BE2C (cell line): ENCODE data around the gene CRB1.

Source experiments
- DNase-seq: peaks from one replicate; pipeline ENCODE4 v3.0.0-alpha.2; 2020
- H3K27me3 ChIP-seq: fragments of 250-450 bp; sonication (Bioruptor Pico); 2 replicates; pipeline ENCODE4 v1.5.1; 2020; ENCODE audit warnings: mild to moderate bottlenecking
- H3K36me3 ChIP-seq: fragments of 250-450 bp; sonication (Bioruptor Pico); 2 replicates; pipeline ENCODE4 v1.5.1; 2020; ENCODE audit warnings: mild to moderate bottlenecking
- H3K4me1 ChIP-seq: fragments of 250-450 bp; sonication (Bioruptor Pico); 2 replicates; pipeline ENCODE4 v1.5.1; 2020
- H3K4me3 ChIP-seq: 2 replicates; pipeline ENCODE4 v1.5.1; 2011; ENCODE audit warnings: low read depth, low read length
- H3K9me3 ChIP-seq: fragments of 250-450 bp; sonication (Bioruptor Pico); 2 replicates; pipeline ENCODE4 v1.5.1; 2020
- TF ChIP-seq, protein P1 (sequence below): IDR thresholded peaks from 2 replicates; pipeline ENCODE4 v1.5.1; 2012; ENCODE audit warnings: mild to moderate bottlenecking, low read depth, low read length

Gene CRB1

GRCh38 chr1:197464044-197464443, 196.0 kb downstream of the CRB1 start:
- no peaks in the 10 kb centered on the region for H3K9me3 ChIP-seq
- H3K4me1 ChIP-seq = no peaks in the 10 kb centered on the region
- DNase-seq = no peak

DNA sequence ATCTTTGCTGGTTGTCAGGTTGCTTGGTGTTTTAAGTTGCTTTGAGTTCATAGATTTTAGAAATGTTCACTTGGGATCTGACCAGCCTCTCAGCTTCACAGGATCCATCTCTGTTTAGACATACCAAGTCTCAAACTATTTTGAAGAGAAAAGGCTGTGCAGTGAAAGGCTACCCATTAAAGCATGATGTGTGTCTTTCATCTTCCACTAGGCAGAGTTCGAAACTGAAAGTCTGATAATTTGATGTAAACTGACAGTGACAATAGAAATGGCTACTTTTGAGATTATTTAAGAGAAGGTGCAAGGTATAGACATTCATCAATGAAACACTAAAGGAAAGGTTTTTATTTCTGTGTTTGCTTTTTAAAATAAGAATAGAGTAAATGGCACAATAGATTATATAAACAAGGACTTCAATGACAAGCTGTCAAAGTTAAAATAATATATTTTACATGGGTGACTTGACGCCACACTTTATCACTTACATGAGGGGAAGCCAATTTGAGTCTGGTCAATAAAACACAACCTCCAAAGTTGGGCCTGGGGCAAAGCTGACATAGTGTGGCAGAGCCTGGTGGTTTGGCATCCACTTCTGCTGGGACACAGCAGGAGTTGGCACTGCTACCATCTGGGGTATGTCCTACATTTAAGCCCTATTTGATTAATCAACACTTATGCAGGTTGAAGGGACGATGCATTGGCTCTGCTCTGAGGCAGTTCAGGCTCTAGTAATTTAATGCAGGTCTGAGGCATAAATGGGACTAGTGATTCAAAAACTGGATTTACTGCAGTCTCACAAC, 197.7 kb downstream of the CRB1 start:
- no peaks in the 10 kb centered on the region for H3K27me3 ChIP-seq
- no peaks in the 10 kb centered on the region for H3K36me3 ChIP-seq
- no peak overlapping the region for H3K4me3 ChIP-seq
- H3K4me1 ChIP-seq = peaks cover 12% of the 10 kb centered on the region
- TF ChIP-seq, protein P1, sequence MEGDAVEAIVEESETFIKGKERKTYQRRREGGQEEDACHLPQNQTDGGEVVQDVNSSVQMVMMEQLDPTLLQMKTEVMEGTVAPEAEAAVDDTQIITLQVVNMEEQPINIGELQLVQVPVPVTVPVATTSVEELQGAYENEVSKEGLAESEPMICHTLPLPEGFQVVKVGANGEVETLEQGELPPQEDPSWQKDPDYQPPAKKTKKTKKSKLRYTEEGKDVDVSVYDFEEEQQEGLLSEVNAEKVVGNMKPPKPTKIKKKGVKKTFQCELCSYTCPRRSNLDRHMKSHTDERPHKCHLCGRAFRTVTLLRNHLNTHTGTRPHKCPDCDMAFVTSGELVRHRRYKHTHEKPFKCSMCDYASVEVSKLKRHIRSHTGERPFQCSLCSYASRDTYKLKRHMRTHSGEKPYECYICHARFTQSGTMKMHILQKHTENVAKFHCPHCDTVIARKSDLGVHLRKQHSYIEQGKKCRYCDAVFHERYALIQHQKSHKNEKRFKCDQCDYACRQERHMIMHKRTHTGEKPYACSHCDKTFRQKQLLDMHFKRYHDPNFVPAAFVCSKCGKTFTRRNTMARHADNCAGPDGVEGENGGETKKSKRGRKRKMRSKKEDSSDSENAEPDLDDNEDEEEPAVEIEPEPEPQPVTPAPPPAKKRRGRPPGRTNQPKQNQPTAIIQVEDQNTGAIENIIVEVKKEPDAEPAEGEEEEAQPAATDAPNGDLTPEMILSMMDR = no peak
- no peaks in the 10 kb centered on the region for H3K9me3 ChIP-seq
- no peak for DNase-seq

More at GRCh38 chr1:197464044-197464443, 196.0 kb downstream of the CRB1 start:
- TF ChIP-seq, protein P1 = no peak
- no peak overlapping the region for H3K4me3 ChIP-seq
- H3K36me3 ChIP-seq = no peaks in the 10 kb centered on the region
- H3K27me3 ChIP-seq = no peaks in the 10 kb centered on the region

DNA sequence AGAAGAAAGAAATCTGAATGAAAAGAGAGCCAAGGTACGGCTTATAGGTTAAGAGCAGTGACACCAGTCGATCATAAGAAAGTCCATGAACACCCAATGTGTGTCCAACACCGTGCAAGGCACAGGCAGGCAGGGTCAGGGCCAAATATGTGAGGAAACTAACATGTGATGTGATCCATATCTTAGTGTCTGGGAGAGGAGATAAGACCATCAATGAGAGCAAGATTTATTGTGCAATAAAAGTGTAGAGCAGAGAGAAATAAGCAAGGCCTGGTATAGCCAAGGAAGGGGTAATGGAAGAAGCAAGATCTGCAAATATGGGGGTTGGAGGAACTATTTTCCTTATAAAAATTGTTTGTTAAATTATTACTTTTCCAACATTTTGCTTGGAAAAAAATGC, 198.8 kb downstream of the CRB1 start:
- TF ChIP-seq, protein P1 = no peak

GRCh38 chr1:197467881-197468280, 199.8 kb downstream of the CRB1 start:
- no peak for DNase-seq
- TF ChIP-seq, protein P1 = no peak
- H3K4me1 ChIP-seq = peaks cover 29% of the 10 kb centered on the region
- no peaks in the 10 kb centered on the region for H3K36me3 ChIP-seq
- no peak overlapping the region for H3K4me3 ChIP-seq
- H3K9me3 ChIP-seq = no peaks in the 10 kb centered on the region
- H3K27me3 ChIP-seq = no peaks in the 10 kb centered on the region

More for the DNA sequence above, 198.8 kb downstream of the CRB1 start:
- no peaks in the 10 kb centered on the region for H3K27me3 ChIP-seq
- H3K4me1 ChIP-seq = peaks cover 23% of the 10 kb centered on the region
- H3K9me3 ChIP-seq = no peaks in the 10 kb centered on the region
- no peak overlapping the region for H3K4me3 ChIP-seq
- no peaks in the 10 kb centered on the region for H3K36me3 ChIP-seq
- DNase-seq = no peak

DNA sequence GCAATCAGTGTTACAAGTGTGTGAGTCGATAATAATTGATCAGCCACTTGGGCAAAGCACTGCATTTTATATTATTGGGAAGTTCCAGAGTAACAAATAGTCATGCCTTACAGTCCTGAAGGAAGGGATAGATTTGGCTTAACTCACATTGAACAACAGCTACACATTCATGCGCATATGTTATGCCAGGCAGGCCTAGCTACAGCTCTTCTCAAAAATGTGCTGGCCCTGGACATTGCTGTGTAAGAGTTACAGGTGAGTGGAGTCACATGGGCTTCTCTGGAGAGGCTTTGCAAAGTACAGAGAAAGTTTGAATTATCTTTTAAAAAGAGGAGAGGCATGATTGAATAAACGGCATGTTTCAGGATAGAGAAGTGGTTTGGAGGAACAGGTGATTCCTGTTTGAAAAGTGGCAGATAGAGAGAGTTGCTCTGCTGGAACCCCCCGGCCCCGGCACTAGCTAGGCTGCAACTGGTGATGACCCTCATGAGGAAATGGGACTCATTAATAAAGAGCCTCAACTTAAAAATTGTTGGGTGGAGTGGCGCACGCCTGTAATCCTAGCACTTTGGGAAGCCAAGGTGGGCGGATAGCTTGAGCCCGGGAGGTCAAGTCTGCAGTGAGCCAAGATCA, 200.6 kb downstream of the CRB1 start:
- H3K9me3 ChIP-seq = no peaks in the 10 kb centered on the region
- DNase-seq = no peak
- H3K36me3 ChIP-seq = no peaks in the 10 kb centered on the region
- no peaks in the 10 kb centered on the region for H3K27me3 ChIP-seq
- peaks cover 29% of the 10 kb centered on the region for H3K4me1 ChIP-seq
- H3K4me3 ChIP-seq = no peak overlapping the region
- TF ChIP-seq, protein P1 = no peak
